Upper lobe of left lung (tissue), 6 donors: ENCODE results near the gene NPAS1. TPM values are rescaled to one million over a fixed set of nuclear protein-coding genes. Genes with fewer than 3 reads are reported as not detected.
A peak's percentile ranks its signal among the peaks of the same experiment; 100 is the strongest.

Experiments
- ATAC-seq, 2 donors: fragments of 200-7000 bp; cut with Tn5 transposase; one replicate each; pipeline ENCODE4 v1.9.1; 2022; ENCODE audit warnings: mild to moderate bottlenecking in 2 of 2, moderate library complexity in 2 of 2; ENCODE audit not compliant: low FRiP score in 2 of 2
- DNase-seq, 2 donors: peaks; one replicate each; pipeline ENCODE4 v3.0.0-alpha.2; 2019 to 2020
- H3K27ac ChIP-seq, 4 donors: fragments of 200-600 bp; sonication (generic); one replicate each; pipeline ENCODE4 v1.5.1; 2016 to 2019
- H3K27me3 ChIP-seq, 4 donors: fragments of 200-600 bp; sonication (generic); one replicate each; pipeline ENCODE4 v1.5.1; 2017 to 2019
- H3K36me3 ChIP-seq, 4 donors: fragments of 200-600 bp; sonication (generic); one replicate each; pipeline ENCODE4 v1.5.1; 2016 to 2019
- H3K4me1 ChIP-seq, 4 donors: fragments of 200-600 bp; sonication (generic); one replicate each; pipeline ENCODE4 v1.5.1; 2018 to 2019
- H3K4me3 ChIP-seq, 4 donors: fragments of 200-600 bp; sonication (generic); one replicate each; pipeline ENCODE4 v1.5.1; 2017 to 2019; ENCODE audit warnings: mild to moderate bottlenecking in 2 of 4, moderate library complexity in 1 of 4
- H3K9me3 ChIP-seq, 4 donors: fragments of 200-600 bp; sonication (generic); one replicate each; pipeline ENCODE4 v1.5.1; 2018 to 2019
- CTCF ChIP-seq, 6 experiments: fragments of 450-650 bp in 4 of 6; fragments of 200-600 bp in 2 of 6; sonication (generic) in 2 of 6; IDR thresholded peaks; one replicate each; pipeline ENCODE4 v1.5.1; 2016 to 2019; ENCODE audit warnings: antibody characterized with exemption in 6 of 6
- EP300 ChIP-seq, 4 donors: sonication (generic); formaldehyde crosslinking; IDR thresholded peaks; one replicate each; pipeline ENCODE4 v1.5.1; 2017; ENCODE audit warnings: antibody characterized with exemption in 4 of 4, control low read depth in 2 of 4
- POLR2A ChIP-seq, 4 donors: fragments of 450-650 bp; IDR thresholded peaks; one replicate each; pipeline ENCODE4 v1.5.1; 2016 to 2017; ENCODE audit warnings: antibody characterized with exemption in 4 of 4, mild to moderate bottlenecking in 2 of 4
- POLR2AphosphoS5 ChIP-seq, 2 donors: sonication (generic); formaldehyde crosslinking; IDR thresholded peaks; one replicate each; pipeline ENCODE4 v1.5.1; 2017; ENCODE audit warnings: antibody characterized with exemption in 2 of 2
- WGBS, 2 donors: methylation state at CpG; one replicate each; pipeline ENCODE4 v1.1.5; 2017 to 2018; 5-methylcytosine and 5-hydroxymethylcytosine counted together
- total RNA-seq, 6 donors: library from RNA; depleted of rRNA in 4 of 6; stranded (reverse); fragments of >200 nt in 4 of 6; gene quantifications; one replicate each; pipeline versions ENCODE4 v1.1.0 to v1.2.1, GENCODE V29; 2016 to 2021
- donor health status: DM: no; HTN: no; CAD: no; lungs with moderate emphysema.
- donor health status: DM: no; HTN: yes; CAD: no; lungs with severe emphysema.

The NPAS1 gene
- total RNA-seq, 6 donors from 2014 or later: 0.30 to 13.6 (median 1.1) TPM; not detected in 1

- Histone ChIP-seq H3K4me3 (no peak overlapping the region), H3K4me1 (peaks cover 13 to 24% (median 17%) of the 10 kb centered on the region in 4 donors), H3K9me3 (no peaks in the 10 kb centered on the region), H3K36me3 (no peaks in the 10 kb centered on the region), H3K27ac (no peak overlapping the region), H3K27me3 (peaks cover 0 to 14% (median 5%) of the 10 kb centered on the region in 4 donors)
- peak; percentile 61 to 74 (median 66) for TF ChIP-seq CTCF (IDR thresholded peaks at IDR 0.05)
- TF ChIP-seq POLR2AphosphoS5 (IDR thresholded peaks at IDR 0.05): no peak
- TF ChIP-seq EP300 (IDR thresholded peaks at IDR 0.05): no peak
- WGBS, 2 donors: 19 to 37% methylated on average over 6 to 17 of the region's 17 CpGs
- peak; percentile 52 to 85 for DNase-seq
- peak in 1 of 2 donors; percentile 63 for ATAC-seq
These were observed 12.7 kb downstream of the NPAS1 start for GRCh38 chr19:47032171-47032811.

GRCh38 chr19:47035127-47036096, 15.8 kb downstream of the NPAS1 start:
- H3K9me3 ChIP-seq: no peaks in the 10 kb centered on the region
- 10 to 11% methylated on average over 35 of the region's 35 CpGs for WGBS, 2 donors
- H3K4me3 ChIP-seq: peak overlapping the region in 3 of 4 donors; percentile 36 to 48 (median 44)
- ATAC-seq (peak; percentile 96 to 97), DNase-seq (peak; percentile 91 to 99)
- peaks cover 0 to 5% (median 0%) of the 10 kb centered on the region in 4 donors for H3K27me3 ChIP-seq
- H3K36me3 ChIP-seq: no peaks in the 10 kb centered on the region
- TF ChIP-seq POLR2AphosphoS5 (IDR thresholded peaks at IDR 0.05): no peak
- peak in 2 of 4 donors; percentile 25 to 54 for TF ChIP-seq POLR2A (IDR thresholded peaks at IDR 0.05)
- no peak for TF ChIP-seq EP300 (IDR thresholded peaks at IDR 0.05)
- TF ChIP-seq CTCF (IDR thresholded peaks at IDR 0.05): peak; percentile 96 to 98 (median 98)
- H3K27ac ChIP-seq: peak overlapping the region in 3 of 4 donors; percentile 24 to 70 (median 36)
- H3K4me1 ChIP-seq: peaks cover 13 to 17% (median 17%) of the 10 kb centered on the region in 4 donors

GRCh38 chr19:47036097-47036651, 16.5 kb downstream of the NPAS1 start:
- Histone ChIP-seq H3K27ac (peak overlapping the region in 2 of 4 donors; percentile 24 to 70), H3K27me3 (peaks cover 0 to 5% (median 0%) of the 10 kb centered on the region in 4 donors), H3K4me1 (peaks cover 13 to 17% (median 17%) of the 10 kb centered on the region in 4 donors), H3K9me3 (no peaks in the 10 kb centered on the region), H3K4me3 (peak overlapping the region in 3 of 4 donors; percentile 36 to 48 (median 44)), H3K36me3 (no peaks in the 10 kb centered on the region)
- TF ChIP-seq POLR2AphosphoS5 (IDR thresholded peaks at IDR 0.05) (no peak), CTCF (IDR thresholded peaks at IDR 0.05) (peak in 1 of 6 experiments; percentile 22)
- WGBS, 2 donors: 14 to 17% methylated on average over 23 to 26 of the region's 26 CpGs
- ATAC-seq (peak; percentile 43 to 64), DNase-seq (peak; percentile 43 to 87)

- H3K36me3 ChIP-seq: no peaks in the 10 kb centered on the region
- H3K4me1 ChIP-seq: peaks cover 13 to 17% (median 17%) of the 10 kb centered on the region in 4 donors
- no peak overlapping the region for H3K4me3 ChIP-seq
- H3K9me3 ChIP-seq: no peaks in the 10 kb centered on the region
- no peak overlapping the region for H3K27ac ChIP-seq
- no peak for DNase-seq
- WGBS, 2 donors: 60 to 87% methylated on average over 1 of the region's 1 CpG
- TF ChIP-seq EP300 (IDR thresholded peaks at IDR 0.05) (no peak), CTCF (IDR thresholded peaks at IDR 0.05) (no peak), POLR2AphosphoS5 (IDR thresholded peaks at IDR 0.05) (no peak), POLR2A (IDR thresholded peaks at IDR 0.05) (no peak)
- H3K27me3 ChIP-seq: no peaks in the 10 kb centered on the region
- ATAC-seq: no peak
These were observed 18.1 kb downstream of the NPAS1 start for GRCh38 chr19:47037766-47038165.
